IPS-NIHi11 (cell line): Measurements from ENCODE around the gene GLRX5.
"Not testable (repeated sequence)": the region's sequence is repeated elsewhere in the genome, so short reads cannot be mapped to it uniquely, and the experiment has no call there.

ENCODE experiments used
- DNase-seq: peaks from one replicate; pipeline ENCODE4 v3.0.0; 2012; ENCODE audit warnings: mixed read lengths, low spot score

Gene GLRX5

GRCh38 chr14:95499354-95499750, 35.5 kb upstream of the GLRX5 start:
- no peak for DNase-seq

DNA sequence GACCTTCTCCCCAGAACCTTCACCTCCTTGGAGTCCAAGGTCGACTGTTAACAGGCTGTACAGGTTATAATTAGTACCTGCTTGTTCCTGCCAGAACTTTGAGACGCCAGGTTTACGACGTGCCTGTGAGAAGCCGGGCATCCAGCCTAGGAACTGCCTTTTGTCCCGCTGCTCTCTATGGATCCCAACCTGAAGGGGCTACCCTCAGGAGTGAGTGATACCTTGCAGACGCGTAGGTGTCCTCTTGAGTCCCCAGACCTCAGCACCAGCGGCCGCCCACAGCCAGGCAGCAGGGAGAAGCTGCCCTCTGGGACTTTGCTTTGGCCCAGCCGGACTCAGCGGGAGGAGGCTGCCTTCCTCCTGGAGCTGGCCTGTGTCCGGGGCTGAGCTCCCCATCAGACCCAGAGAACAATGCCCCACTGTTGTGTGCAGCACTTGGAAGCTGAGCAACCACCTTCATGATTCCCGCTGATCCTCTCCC, 34.6 kb upstream of the GLRX5 start:
- no peak for DNase-seq

DNA sequence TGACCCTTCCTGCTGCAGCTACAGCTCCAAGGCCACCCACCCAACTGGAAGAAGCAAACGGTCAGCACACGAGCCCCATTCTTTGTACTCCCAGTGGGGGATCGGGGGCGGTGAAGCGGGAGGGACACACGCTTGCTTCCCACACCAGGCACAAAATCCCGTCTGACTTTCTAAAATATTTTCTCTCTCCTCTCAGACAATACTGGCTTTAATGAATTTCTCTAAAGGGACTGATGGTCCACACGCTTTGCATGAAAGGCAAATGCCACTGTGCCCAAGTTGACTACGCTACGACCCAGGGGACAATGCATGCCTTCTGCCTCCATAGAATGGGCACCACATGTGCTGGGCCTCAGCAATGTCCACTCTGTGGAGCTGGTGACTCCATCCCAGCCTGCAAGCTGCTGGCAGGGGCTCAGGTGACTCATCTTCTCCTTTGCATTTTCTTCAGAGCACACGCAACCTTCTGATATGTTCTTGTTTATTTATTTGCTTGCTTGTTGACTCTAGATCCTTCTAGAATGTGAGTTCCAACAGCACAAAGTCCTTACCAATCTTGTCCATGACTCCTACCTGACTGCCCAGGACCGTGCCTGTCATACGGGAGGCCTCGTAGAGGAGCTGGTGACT, 34.0 kb upstream of the GLRX5 start:
- no peak for DNase-seq

GRCh38 chr14:95502381-95502950, 32.4 kb upstream of the GLRX5 start:
- DNase-seq: no peak

GRCh38 chr14:95503365-95504134, 31.3 kb upstream of the GLRX5 start:
- no peak for DNase-seq

DNA sequence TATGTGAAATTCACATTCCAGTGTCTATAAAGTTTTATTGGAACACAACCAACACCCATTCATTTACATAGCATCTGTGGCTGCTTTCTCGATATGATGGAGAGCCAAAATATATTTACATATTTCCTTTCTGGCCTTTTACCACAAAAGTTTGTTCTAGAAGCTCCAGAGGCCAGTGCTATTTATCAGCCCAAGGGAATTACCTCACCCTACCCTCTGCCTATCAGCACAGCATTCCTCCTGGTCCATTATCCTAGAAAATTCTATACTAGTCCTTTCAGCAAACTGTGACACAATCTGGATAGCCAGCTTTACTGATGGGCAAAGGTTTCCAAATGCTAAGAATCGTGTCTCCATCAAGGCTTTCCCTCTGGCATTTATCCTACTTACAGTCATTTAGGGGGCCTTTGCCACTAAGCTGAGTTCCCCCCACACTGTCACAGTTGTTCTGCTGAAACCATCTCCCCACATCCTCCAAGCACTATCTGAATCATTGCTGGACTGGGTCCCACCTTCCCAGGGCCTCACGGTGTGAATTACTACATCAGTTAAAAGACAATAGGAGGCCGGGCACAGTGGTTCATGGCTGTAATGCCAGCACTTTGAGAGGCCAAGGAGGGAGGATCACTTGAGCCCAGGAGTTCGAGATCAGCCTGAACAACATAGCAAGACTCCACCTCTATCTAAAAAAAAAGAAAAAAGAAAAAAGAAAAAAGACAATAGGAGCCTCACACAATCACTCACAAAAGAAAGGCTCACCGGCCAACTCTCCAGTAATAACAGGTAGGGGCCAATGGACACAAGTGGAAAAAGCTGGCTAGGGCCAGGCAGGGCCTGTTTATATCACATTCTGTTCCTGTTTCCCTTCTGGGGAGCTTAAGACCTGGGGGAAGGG, 30.5 kb upstream of the GLRX5 start:
- DNase-seq: no peak

DNA sequence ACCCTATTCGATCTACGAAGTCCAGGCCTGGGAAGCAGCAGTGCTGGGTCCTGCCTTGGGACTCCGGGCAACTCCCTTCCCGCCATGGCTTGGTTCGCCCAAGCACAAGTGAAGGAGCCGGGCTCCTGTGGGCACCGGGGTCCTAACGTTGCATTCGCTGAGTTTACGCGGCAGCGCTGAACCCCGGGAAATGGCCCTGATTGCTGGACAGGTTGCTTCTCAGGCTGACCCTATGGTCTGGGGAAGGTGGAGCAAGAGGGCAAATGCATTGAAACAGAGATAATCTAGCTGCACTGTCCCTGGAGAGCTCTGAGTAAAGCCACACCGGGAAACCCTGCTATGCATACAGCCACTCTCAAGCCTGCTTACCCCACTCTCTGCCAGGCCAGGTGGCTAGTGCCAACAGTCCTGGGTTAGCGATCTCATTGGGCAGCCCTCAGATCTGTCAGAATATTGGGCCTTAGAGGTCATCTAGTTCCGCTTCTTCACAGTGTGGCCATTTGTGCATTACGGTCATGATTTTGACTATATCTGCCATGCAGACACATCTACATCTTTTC, 29.7 kb upstream of the GLRX5 start:
- no peak for DNase-seq

GRCh38 chr14:95507174-95507573, 27.7 kb upstream of the GLRX5 start:
- DNase-seq: no peak

GRCh38 chr14:95507701-95508103, 27.1 kb upstream of the GLRX5 start:
- DNase-seq: no peak

DNA sequence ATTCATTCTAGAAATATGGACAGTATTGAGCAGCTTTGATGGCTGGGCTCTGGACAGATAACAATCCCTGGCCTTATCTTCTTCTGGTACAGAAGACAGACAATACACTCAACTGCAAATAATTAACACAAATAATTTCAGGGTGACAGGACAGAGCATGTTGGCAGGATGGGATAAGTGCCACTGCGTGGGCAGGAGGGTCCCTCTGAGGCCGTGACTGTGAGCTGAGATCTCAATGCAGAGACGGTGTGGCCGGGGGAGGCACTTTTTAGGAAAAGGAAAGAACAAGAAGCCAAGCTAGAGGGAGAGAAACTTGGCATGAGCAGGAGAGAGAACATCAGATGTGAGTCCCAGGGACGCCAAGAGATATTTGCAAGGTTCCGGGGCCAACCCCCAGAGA, 26.5 kb upstream of the GLRX5 start:
- DNase-seq: no peak

GRCh38 chr14:95509495-95509894, 25.4 kb upstream of the GLRX5 start:
- DNase-seq: no peak

- DNase-seq: not testable (repeated sequence)
These were observed 24.5 kb upstream of the GLRX5 start for GRCh38 chr14:95510344-95510743.

DNA sequence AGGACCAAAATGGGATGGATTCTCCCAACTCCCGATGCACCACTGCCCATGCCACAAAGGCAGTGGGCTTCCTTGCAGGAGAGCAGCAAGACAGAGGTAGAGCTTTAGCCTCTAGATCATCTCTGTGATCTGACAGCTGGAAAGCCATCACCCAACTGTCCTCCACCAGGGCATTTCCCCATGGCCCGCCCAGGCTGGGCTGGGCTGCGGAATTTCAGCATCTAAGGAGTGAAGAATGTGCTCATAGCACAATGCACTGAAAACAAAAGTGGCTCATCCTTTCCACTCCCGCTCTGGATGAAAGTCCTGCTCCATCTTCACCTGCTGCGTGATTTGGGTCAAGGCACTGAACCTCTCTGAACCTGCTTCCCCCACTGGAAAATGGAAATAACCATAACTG, 24.0 kb upstream of the GLRX5 start:
- DNase-seq: no peak

GRCh38 chr14:95511687-95512086, 23.2 kb upstream of the GLRX5 start:
- DNase-seq: no peak

- DNase-seq: no peak
These were observed 21.6 kb upstream of the GLRX5 start for GRCh38 chr14:95513291-95513690.

GRCh38 chr14:95514131-95515079, 20.4 kb upstream of the GLRX5 start:
- DNase-seq: peak; percentile 84

DNA sequence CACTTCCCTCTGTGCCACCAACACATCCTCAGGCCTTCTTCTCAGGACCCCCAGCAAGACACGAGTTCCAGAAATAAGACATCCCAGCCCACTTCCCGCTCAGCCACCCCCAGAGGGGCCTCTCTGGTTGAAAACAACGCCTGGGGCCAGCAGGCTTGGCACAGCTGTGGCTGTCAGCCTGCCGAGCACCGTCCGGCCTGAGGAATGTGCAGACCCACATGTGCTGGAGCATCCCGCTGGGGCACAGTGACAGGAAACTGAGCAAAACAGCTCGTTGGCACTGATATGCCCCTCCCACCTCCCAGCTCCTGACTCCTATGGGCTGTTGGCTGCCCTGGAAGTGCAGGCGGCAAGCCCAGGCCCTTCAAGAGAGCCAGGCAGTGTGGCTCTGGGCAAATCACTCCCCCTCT, 19.8 kb upstream of the GLRX5 start:
- peak; percentile 81 for DNase-seq

- peak; percentile 83 for DNase-seq
These were observed 19.0 kb upstream of the GLRX5 start for GRCh38 chr14:95515596-95516552.

DNA sequence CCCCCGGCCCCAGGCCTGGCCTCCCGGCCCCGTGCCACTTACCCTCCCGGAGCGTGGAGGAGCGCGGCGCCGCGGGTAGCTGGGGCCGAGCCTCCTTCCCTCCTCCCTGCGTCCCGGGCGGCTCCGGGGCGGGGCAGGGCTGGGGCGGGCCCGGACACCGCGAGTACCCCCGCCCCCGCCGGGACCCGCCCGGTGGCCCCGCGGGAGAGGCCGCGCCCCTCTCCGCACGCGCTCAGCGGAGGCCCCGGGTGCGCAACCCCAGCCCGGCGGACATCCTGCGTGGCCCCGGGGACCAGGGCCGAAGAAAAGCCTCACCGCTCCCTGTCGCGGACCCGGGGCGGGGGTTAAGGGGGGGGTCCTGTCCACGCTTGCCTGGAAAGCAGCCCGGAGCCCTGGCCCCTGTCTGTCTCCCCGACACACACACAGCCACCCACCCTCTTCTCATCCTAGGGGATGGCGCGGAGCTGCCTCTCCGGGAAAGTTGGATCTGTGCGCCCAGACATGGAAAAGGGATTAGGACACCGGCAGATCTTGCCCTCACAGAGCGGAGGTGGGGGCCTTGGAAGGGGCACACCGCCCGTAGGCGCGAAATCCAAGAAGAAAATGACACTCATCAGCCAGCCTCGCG, 18.2 kb upstream of the GLRX5 start, which contains the start of gene SYNE3:
TSS of gene SYNE3 (minus strand) at position 97 of the 628 bp plus-strand sequence. CDS start 40,829 bp downstream, outside the sequence.
- DNase-seq: peak; percentile 84
